Glutamatergic neuron (in vitro differentiated cells): ENCODE measurements around the gene BRINP3. TPM values are rescaled to one million over a fixed set of nuclear protein-coding genes. Genes with fewer than 3 reads are reported as not detected.

Experiments used
- DNase-seq: peaks from one replicate; pipeline ENCODE4 v3.0.0; 2022
- H3K27ac Mint-ChIP-seq: one replicate; pipeline ENCODE4 v1.8.0; 2020; ENCODE audit warnings: mild to moderate bottlenecking, mixed read lengths, inconsistent platforms; ENCODE audit not compliant: unreplicated experiment
- H3K27me3 Mint-ChIP-seq: one replicate; pipeline ENCODE4 v1.8.0; 2020; ENCODE audit warnings: mild to moderate bottlenecking, moderate library complexity, mixed read lengths, inconsistent platforms; ENCODE audit not compliant: unreplicated experiment
- H3K36me3 Mint-ChIP-seq: one replicate; pipeline ENCODE4 v1.8.0; 2020; ENCODE audit warnings: mild to moderate bottlenecking, mixed read lengths, inconsistent platforms; ENCODE audit not compliant: unreplicated experiment
- H3K4me1 Mint-ChIP-seq: one replicate; pipeline ENCODE4 v1.8.0; 2020; ENCODE audit warnings: mild to moderate bottlenecking, low read depth, mixed read lengths, inconsistent platforms; ENCODE audit not compliant: unreplicated experiment
- H3K4me3 Mint-ChIP-seq: one replicate; pipeline ENCODE4 v1.8.0; 2020; ENCODE audit warnings: mild to moderate bottlenecking, mixed read lengths, inconsistent platforms; ENCODE audit not compliant: unreplicated experiment
- H3K9me3 Mint-ChIP-seq: one replicate; pipeline ENCODE4 v1.8.0; 2020; ENCODE audit warnings: mild to moderate bottlenecking, moderate library complexity, mixed read lengths, inconsistent platforms; ENCODE audit not compliant: unreplicated experiment
- total RNA-seq: library from RNA; stranded (reverse); fragmentation: NEBNext Ultra II Directional; extraction: Animal tissue kit (Norgen Biotek cat#: 25700); gene quantifications from one replicate; pipeline ENCODE4 v1.2.1, GENCODE V29; 2021; ENCODE audit not compliant: unreplicated experiment
- TF ChIP-seq, protein P1 (sequence below): fragments of 200-600 bp; sonication (generic); IDR thresholded peaks from one replicate; pipeline ENCODE4 v1.5.0; 2021; ENCODE audit not compliant: partially characterized antibody, unreplicated experiment

Gene BRINP3
- total RNA-seq, 1 donor from 2014 or later, result not detected

DNA sequence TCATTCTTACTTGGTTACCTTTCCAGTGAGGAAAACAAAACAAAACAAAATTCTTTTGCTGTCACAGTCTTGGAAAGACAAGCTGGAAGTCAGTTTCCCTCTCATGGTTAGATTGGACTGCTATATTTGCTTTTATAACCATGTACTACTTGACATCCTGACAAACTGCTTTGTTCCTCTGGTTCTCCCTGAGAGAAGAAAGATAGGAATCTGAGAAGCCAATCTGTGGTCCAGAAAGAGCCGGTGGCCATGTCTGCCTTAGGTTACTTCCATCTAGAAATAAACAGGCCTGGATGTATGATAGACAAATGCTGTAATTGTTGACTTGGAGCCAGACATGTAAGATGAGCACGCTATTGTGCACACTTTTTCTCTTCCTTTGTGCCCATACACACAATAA, 330.0 kb downstream of the BRINP3 start:
- TF ChIP-seq, protein P1, sequence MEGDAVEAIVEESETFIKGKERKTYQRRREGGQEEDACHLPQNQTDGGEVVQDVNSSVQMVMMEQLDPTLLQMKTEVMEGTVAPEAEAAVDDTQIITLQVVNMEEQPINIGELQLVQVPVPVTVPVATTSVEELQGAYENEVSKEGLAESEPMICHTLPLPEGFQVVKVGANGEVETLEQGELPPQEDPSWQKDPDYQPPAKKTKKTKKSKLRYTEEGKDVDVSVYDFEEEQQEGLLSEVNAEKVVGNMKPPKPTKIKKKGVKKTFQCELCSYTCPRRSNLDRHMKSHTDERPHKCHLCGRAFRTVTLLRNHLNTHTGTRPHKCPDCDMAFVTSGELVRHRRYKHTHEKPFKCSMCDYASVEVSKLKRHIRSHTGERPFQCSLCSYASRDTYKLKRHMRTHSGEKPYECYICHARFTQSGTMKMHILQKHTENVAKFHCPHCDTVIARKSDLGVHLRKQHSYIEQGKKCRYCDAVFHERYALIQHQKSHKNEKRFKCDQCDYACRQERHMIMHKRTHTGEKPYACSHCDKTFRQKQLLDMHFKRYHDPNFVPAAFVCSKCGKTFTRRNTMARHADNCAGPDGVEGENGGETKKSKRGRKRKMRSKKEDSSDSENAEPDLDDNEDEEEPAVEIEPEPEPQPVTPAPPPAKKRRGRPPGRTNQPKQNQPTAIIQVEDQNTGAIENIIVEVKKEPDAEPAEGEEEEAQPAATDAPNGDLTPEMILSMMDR, result no peak
- no peaks in the 10 kb centered on the region for H3K36me3 Mint-ChIP-seq
- no peak for DNase-seq
- no peak overlapping the region for H3K4me3 Mint-ChIP-seq
- no peaks in the 10 kb centered on the region for H3K27me3 Mint-ChIP-seq
- no peaks in the 10 kb centered on the region for H3K9me3 Mint-ChIP-seq
- peaks cover 2% of the 10 kb centered on the region for H3K4me1 Mint-ChIP-seq
- no peak overlapping the region for H3K27ac Mint-ChIP-seq

DNA sequence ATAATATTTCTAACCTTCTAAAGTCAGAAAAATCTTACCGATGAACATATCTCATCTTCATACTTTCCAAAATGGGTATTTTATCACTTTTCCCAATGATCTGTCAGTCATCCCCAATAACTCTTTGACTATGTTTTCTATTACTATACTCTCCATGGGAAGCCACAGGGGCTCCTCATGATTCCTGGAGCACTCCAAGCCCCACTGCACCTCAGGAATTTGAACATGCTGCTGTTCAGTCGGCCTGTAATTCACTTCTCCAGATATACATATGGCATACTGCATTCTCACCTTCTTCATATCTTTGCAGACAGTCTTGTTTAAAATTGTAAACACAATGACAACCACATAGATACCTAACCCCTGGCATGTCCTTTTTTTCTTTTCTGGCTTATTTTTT, 333.0 kb downstream of the BRINP3 start:
- TF ChIP-seq, protein P1, result no peak
- Mint-ChIP-seq H3K36me3 (no peaks in the 10 kb centered on the region), H3K4me1 (peaks cover 2% of the 10 kb centered on the region), H3K4me3 (no peak overlapping the region), H3K27ac (no peak overlapping the region), H3K9me3 (no peaks in the 10 kb centered on the region), H3K27me3 (no peaks in the 10 kb centered on the region)
- DNase-seq, result no peak

- no peak overlapping the region for H3K27ac Mint-ChIP-seq
- no peak for DNase-seq
- TF ChIP-seq, protein P1, result no peak
Measured at GRCh38 chr1:190140644-190141043, 337.0 kb downstream of the BRINP3 start.

GRCh38 chr1:190138702-190139101, 339.0 kb downstream of the BRINP3 start:
- H3K27me3 Mint-ChIP-seq, result no peaks in the 10 kb centered on the region
- DNase-seq, result no peak
- H3K4me1 Mint-ChIP-seq, result peaks cover 2% of the 10 kb centered on the region
- H3K4me3 Mint-ChIP-seq, result no peak overlapping the region
- no peaks in the 10 kb centered on the region for H3K9me3 Mint-ChIP-seq
- H3K27ac Mint-ChIP-seq, result no peak overlapping the region
- no peaks in the 10 kb centered on the region for H3K36me3 Mint-ChIP-seq
- TF ChIP-seq, protein P1, result no peak

More at GRCh38 chr1:190140644-190141043, 337.0 kb downstream of the BRINP3 start:
- Mint-ChIP-seq H3K36me3 (no peaks in the 10 kb centered on the region), H3K4me3 (no peak overlapping the region), H3K4me1 (peaks cover 2% of the 10 kb centered on the region), H3K9me3 (no peaks in the 10 kb centered on the region), H3K27me3 (no peaks in the 10 kb centered on the region)

DNA sequence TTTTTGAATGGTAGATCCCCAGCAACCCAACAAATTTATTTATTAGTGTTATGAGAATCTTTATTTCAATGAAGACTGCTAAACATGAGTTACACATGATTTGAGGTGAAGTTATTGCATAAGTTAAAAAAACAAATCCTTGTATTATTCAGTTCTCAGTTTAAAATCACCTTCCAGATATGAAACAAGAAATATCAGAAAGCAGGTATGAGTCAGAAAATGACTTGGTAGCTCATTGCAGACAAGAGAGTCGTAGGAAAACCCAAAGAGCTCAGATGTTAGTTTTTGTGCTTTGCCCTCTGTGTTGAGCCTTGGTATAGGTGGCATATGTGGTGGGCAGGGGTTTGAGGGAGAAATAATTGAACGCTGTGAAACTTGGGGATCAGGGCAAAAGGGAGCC, 339.4 kb downstream of the BRINP3 start:
- Mint-ChIP-seq H3K36me3 (no peaks in the 10 kb centered on the region), H3K27me3 (no peaks in the 10 kb centered on the region), H3K27ac (no peak overlapping the region), H3K4me1 (peaks cover 2% of the 10 kb centered on the region), H3K4me3 (no peak overlapping the region), H3K9me3 (no peaks in the 10 kb centered on the region)
- no peak for DNase-seq
- TF ChIP-seq, protein P1, result no peak
